Stimulated activated CD8-positive, alpha-beta memory T cell treated with anti-CD3 and anti-CD28 coated beads, Interleukin-15, amount 100 ng/mL, for 4 hours (primary cell): ENCODE results near the gene SLC47A2.

Experiments
- DNase-seq, 2 donors: peaks; one replicate each; pipeline ENCODE4 v3.0.0-alpha.2; 2020; ENCODE audit warnings: low read depth in 2 of 2

The SLC47A2 gene

DNA sequence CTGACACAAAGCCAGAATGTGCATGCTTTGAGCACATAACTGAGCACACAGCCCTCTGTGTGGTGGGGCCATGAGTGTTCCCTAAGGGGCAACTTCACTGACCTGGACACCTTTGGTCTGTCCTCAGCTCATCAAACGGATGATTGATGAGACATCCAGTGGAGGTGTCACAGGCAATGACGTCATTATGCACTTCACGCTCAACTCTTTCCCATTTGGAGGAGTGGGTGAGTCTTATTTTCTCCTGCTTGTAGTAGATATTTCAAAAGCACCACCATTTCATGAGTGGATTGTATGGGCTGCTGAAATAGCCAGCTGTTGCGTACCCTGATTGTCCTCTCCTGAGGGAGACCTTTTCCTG, 51.6 kb downstream of the SLC47A2 start:
- no peak for DNase-seq

DNA sequence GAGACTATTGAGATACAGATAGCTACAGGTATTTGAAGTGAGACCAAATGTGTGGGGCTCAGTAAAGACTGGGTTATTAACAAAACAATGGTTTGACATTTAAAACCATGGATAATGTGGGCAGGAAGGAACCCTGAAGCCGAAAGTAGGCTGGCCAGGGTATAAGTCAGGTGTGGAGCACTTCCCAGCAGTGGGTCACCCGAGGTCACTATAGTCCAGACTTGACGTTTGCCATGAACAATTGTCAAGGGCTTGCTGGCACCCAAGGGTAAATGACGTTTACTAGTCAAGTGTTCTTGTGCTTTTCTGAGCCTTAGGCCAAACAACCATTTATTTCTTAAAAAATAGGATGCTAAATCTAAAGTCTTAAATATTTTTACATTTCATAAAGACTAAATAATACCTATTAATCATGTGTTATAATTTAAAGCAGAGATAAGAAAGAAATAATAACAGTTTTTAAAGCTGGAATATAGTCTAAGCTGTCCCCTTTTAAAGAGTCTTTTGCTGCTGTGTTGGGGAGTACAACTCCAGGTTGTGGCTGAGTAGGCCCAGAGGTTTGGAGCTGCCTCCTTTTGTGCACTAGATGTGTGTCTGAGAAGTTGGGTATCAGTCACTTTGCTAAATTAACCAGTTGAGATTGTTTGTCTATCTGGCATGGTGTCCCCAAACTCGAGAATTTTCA, 52.1 kb downstream of the SLC47A2 start:
- DNase-seq: no peak

DNA sequence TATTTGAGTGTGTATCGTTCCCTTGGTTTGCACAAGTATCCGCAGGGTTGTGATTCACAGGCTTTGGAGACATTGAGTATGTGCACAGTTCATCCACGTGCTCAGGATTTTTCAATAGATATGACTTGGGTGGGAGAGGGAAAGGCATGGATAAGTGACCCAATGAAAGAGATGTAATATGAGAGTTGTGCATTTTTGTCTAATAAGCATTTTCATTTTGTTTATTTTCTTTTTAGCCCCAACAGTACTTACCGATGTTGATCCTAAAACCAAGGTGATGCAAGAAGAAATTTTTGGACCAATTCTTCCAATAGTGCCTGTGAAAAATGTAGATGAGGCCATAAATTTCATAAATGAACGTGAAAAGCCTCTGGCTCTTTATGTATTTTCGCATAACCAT, 53.3 kb downstream of the SLC47A2 start:
- DNase-seq: no peak

DNA sequence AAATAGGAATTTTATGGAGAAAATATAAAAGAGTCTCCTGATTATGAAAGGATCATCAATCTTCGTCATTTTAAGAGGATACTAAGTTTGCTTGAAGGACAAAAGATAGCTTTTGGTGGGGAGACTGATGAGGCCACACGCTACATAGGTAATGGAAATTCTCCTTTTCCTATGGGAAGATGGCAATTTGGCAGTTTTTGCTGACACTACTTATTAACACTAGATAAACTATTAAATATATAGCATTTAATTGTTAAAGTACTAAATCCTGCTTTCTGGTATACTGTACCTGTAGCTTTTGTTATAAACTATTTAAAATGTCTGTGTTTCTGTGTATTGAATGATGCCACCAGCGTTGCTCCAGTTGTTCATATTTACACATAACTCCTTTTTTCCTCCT, 55.3 kb downstream of the SLC47A2 start:
- no peak for DNase-seq

DNA sequence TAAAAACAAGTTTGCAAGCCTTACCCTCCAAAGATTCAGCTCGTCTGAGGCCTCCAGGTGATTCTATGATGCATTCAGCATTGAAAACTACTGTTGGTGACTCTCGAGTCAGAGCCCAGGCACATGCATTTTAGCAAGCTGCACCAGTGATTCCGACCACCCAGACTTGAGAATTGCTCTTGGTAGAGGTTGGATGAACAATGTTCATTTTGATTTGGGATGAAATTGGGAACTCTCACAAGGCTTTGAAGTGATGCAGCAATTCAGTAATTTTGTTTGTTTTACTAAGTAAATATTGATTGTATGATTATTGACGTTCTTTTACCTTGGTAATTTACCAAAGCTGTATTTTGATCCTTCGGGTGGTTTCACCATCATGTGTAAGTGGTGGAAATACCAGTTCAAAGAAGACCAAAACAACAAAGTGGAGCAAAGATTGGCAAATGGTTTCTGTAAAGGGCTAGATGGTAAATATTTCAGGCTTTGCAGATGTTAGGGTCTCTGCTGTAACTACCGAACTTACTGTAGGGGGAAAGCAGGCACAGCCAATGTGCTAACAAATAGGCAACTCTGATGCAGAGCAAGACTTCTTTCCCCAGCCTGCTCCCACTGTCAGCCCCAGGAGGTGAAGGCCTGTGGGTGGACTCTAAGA, 56.0 kb downstream of the SLC47A2 start:
- no peak for DNase-seq

DNA sequence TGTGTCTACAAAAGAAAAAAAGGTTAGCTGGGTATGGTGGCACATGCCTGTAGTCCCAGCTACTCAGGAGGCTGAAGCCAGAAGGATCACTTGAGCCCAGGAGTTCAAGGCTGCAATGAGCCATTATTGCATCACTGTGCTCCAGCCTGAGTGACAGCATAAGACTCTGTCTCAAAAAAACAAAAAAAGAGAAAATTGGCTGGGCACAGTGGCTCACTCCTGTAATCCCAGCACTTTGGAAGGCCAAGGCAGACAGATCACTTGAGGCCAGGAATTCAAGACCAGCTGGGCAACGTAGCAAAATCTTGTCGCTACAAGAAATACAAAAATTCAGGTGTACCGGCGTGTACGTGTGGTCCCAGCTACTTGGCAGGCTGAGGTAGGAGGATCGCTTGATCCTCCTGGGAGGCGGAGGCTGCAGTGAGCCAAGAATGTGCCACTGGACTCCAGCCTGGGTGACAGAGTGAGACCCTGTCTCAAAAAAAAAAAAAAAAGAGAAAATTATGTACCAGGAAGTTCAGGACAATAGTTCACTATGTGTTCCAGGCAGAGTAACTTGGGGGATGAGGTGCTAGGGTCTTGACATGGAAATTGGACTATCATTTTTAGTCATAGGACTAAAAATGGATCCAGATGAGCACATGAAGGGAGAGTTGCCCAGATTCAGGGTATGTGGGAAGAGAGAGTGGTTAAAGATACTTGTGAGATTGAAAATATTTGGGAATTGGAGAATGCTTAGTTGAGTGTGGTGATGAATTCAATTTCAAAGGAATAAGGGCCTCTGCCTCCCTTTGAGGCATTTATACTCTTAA, 56.8 kb downstream of the SLC47A2 start:
- DNase-seq: no peak

DNA sequence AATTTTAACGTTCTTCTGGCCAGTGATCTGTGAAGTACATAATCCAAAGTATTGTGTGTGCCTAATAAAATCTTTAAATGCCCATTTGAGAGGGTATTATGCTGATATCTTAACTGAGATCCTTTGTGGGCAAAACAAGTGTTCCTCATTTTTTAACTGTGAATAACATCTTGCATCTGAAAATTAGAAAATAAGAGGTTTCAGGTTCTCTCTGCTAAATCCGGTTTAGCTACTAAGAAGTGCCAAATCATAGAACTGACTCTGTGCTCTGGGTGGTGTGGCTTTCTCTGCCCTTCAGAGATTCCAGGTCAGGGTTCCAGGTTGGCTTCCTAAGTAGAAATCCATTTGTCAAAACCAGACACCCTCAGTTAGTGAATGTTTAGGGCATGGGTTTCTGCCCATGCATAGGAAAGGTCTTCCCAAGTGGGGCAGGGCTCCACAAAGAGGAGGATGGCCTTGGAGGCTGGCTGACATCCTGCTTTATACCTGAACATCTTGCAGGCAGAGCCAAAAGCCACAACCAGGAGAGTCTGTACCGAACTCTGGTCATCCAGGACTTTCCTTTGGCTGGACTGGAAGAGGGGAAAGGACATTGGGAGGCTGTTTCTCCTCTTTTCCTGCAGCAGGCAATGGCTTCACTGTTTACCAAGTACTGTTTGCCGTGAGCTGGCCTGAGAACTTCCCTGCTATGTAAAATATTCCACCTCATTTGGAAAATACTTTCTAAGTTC, 59.4 kb downstream of the SLC47A2 start:
- DNase-seq: no peak

DNA sequence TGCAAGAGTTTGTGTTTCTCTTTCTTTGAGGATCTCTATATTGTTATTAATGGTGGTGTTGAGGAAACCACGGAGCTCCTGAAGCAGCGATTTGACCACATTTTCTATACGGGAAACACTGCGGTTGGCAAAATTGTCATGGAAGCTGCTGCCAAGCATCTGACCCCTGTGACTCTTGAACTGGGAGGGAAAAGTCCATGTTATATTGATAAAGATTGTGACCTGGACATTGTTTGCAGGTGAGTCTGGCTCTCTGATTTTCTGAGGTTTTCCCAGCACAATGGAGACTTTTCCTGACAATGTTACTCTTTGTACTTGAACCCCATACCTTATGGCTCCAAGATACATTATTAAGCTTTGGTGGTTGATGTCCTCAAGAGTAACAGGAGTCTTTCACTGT, 60.0 kb downstream of the SLC47A2 start:
- DNase-seq: no peak

DNA sequence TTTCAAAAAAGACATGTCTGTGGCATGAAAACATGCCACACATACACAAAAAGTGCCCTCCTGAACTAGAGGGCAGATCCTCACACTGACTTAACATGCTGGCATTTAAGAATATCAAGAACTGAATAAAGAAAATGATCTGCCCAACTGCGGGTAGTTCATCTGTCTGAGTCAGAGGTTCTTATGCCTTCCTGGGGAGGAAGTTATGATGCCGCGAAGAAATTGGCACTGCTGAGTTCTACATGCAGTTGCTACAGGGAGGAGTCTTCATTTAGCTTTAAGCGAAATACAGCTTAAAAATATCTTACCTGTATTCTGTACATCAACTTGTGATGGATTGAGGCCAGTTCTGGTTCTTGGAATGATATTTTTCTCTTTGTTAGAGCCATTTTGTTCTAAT, 61.5 kb downstream of the SLC47A2 start:
- DNase-seq: no peak

DNA sequence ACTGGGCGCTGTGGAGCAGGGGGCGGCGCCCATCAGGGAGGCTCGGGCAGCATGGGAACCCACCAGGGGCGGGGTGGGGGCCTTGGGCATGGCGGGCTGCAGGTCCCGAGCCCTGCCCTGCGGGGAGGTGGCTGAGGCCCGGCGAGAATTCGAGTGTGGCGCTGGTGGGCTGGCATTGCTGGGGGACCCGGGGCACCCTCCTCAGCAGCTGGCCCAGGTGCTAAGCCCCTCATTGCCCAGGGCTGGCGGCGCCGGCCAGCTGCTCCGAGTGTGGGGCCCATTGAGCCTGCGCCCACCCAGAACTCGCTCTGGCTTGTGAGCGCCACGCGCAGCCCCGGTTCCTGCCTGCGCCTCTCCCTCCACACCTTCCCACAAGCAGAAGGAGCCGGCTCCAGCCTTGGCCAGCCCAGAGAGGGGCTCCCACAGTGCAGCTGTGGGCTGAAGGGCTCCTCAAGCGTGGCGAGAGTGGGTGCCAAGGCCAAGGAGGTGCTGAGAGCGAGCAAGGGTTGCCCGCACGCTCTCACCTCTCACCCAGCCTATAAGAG, 62.0 kb downstream of the SLC47A2 start:
- DNase-seq: no peak

DNA sequence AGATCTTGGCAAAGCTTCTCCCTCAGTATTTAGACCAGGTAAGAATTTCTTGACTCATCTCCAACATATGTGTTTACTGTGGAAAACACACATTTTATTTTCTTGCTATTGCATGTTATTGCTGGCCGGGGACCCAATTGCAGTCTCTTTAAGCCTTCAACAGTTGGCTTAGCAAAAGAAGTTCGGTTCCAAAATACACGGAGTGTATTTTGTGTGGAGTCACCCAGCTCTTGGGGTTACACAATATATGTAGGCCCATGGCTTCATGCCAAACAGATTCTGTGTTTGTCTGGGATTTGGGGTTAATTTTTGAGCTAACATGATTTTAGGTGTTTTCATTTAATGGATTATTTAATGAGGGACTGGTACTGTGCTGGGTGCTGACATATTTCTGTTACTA, 63.8 kb downstream of the SLC47A2 start:
- no peak for DNase-seq

DNA sequence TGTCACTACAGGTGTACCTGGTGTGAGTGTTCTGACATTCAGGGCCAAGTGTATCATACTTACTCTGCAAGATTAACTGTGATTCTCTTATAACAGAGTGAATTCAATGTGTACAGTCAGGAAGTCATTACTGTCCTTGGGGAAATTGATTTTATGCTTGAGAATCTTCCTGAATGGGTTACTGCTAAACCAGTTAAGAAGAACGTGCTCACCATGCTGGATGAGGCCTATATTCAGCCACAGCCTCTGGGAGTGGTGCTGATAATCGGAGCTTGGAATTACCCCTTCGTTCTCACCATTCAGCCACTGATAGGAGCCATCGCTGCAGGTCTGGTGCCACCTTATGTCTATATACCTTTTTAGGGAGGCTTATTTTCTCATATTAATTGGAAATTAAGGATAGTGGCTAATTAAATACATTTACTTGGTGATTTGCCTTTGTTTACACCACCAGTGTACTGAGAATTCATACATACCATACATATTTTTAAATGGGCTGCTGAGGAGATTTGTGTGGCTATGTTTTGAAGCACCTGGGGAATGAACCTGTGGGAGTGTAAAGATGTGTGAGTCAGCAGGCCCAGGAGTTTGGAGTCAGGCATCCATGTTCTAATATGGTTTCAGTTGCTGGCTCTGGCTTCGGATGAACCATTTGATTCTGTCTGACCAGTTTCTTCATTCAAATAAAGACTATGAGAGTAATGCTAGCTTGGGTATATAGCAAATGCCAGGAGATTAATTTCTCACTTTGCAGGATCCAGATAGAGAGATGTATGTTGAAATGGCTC, 64.7 kb downstream of the SLC47A2 start:
- no peak for DNase-seq

DNA sequence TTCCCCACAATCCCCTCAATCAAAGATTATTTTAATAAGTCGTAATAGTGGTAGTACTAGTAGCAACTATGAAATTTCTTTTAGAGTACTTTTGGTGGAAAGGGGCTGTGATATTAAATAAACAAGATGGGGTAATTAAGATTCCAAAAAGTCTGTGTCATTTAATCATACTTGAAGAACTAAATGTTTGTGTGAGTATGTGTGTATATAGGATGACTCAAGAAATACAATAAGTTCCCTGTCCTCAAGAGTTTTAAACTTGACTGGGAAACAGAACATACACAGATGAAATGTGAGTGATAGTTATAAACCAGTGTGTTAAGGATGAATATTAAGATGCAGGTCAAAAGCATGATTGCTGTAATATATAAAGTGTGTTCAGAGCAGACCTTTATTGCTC, 65.6 kb downstream of the SLC47A2 start:
- no peak for DNase-seq

DNA sequence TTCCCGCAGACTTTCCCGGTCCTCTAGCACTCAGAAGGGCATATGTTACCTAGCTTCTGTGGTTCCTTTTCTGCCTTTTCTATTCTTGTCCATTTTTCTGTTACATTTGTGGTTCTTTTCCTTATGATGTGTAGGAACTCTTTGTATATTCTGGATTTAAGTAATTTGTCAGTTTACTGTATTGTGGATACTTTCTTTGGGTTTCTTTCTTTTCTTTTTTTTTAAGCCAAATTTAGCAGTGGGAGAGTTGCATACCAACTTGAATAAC, 67.2 kb downstream of the SLC47A2 start:
- DNase-seq: no peak

DNA sequence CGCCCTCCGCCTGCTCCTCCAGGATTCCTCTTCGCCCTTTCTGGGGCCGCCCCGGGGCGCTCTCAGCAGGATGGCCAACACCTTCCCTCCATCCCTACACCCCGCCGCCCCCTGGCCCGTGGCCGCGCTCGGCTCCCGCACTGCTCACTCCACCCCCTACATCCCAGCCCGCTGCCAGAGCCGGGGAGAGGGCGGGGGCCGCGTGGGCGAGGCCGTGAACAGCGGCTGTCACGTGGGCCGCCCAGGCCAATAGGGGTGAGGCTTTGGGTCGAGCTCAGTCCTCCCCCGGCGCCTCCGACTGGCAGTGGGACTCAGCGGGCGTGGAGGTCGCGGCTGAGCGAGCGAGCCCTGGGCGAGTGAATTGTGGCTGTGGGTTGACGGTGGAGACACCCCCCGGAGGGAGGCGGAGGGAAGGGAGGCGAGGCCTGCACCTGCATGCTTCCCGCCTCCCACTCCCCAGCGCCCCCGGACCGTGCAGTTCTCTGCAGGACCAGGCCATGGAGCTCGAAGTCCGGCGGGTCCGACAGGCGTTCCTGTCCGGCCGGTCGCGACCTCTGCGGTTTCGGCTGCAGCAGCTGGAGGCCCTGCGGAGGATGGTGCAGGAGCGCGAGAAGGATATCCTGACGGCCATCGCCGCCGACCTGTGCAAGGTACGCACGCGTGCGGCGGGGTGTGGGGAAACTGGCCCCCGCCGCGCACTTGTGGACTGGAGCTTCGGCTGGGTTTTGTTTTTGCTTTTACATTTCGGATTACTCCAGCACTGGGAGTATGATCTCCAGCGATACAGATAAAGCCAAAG, 67.7 kb downstream of the SLC47A2 start, which contains the start of gene ALDH3A2:
ALDH3A2 (plus strand) TSS at position 277 of the 799 bp plus-strand sequence; CDS start at position 498, 221 bp downstream.
- peak; percentile 92 to 94 for DNase-seq

DNA sequence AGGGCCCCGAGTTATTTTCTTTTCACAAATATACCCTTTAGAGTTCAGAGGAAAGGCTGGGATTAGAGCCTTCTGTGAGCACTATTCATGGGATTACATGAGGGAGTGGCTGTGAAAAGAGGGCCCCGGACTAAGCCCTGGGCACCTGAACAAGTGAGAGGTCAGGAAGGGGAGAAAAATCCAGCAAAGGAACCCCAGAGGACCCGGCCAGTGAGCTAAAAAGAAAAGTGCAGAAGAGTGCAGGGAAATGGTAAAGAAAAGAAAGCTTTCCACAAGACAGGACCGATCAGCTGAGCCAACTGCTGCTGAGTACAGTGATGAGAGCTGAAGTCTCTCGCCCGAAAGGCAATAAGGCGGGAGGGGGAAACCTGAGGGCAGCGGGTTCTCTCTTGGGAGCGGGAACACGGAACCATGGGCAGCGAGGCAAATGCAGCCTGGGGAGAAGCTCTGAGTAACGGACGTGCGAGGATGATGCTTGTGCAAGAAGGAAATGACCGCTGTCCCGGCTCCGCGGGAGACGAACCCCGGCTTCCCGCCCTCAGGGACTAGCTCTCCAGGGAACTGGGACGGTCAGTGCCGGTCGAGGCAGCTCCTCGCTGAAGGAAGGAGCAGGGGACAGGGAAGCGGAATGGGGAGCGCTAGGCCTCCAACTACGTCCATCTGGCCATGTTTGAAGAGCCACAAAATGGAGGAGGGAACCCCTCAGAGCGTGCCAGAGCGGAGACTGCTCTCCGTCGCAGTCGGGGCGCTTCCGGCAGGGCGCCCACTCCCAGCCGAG, 68.5 kb downstream of the SLC47A2 start:
- DNase-seq: peak in 1 of 2 donors; percentile 17

DNA sequence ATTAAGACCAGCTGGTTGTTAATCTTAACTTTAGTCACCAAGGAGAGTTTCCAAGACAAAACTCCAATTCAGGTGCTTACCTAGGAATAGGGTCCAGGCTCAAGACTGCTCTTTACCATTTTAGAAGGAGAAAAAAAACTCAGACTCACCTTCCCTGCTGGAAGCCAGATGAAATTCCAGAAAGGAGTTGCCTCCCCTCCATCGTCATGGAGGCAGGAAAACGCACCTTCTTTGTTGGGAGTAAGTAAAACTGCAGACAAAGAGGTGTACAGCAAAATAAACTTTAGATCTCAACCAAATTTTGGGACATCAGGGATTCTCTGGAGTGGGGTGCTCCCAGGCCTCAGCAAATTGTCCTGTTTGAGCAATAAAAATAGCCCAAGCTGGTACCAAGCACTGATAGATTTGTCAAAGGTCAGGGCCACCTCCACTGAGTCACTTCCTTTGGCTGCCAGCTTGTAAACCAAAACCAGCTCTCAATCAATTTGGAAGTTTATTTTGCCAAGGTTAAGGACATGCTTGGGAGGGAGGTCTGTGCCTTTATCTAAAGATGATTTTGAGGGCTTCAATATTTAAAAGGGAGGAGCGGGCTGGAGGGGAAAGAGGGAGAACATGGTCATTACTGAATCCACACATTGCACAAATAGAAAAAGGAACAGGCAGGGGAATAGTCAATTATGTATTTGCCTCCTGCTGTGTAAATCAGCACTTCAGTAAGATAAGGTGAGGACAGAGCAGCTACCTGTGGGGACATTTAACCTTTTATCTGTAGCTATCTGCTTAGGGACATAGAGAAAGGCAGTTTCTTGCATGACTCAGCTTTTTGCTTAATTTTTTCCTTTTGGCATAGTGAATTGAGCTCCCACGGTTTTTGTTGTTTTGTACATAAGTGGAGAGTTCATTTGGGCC, 69.3 kb downstream of the SLC47A2 start:
- no peak for DNase-seq

DNA sequence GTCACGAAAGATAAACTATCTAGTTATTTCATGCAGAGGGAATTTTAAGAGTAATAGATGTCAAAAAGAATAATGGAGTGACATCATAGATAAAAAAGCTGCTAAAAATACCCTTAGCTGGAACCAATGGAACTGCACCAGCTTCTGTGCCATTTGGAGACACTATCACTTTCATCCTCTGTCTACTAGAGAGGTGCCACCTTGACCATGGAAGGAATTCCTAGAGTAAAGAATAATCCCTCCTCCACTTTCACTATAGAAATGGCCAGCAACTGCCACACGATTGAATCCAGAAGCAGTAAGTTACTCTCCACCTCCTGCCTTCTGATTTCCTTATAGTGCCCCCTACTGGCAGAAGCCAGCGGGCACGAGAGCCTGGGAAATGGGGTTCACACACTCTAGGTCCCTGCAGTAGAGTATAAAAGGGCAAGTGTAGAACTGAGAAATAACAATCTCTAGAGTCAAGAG, 70.6 kb downstream of the SLC47A2 start:
- DNase-seq: no peak
